ENCODE measurements around the gene LEPROT.

Gene LEPROT

GRCh38 chr1:65471861-65472332, 51.4 kb downstream of the LEPROT start:
- in situ Hi-C loops (cut with HindIII; ENCODE audit: low sequenced_read_pairs): no loop called here

- in situ Hi-C loops (cut with HindIII; ENCODE audit: low sequenced_read_pairs): no loop called here
Measured at GRCh38 chr1:65476327-65476726, 55.9 kb downstream of the LEPROT start.

GRCh38 chr1:65477414-65478378, 57.2 kb downstream of the LEPROT start:
- in situ Hi-C loops (cut with HindIII; ENCODE audit: low sequenced_read_pairs): no loop called here

DNA sequence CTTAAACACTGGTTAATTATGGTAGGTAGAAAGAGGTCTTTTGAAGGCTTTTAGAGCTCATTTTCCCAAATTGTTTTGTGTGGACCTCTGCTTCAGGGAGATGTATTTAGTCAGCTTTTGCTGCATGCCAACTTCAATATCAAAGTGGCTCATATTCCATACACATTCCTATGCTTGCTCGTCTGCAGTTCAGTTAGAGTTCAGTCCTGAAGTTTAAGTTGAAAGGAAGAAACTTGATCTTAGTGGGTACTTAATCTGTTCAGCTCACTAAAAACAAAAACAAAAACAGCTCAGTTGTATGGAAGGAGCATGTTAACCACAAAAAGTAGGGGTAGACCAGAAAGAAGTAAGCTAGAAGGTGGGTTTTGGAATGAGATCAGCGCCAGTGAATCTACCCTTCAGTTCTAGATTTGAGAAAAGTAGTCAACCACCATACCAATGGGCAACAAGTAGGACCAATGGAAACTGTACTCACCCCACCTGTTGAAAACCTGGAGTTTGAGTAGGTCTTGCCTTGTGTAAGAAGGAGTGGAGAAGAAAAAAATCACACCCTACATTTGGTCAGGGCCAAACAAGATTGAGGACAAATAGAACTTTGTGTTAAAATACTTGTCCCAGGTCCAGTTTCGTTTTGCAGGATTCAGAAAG, 58.0 kb downstream of the LEPROT start:
- in situ Hi-C loops (cut with HindIII; ENCODE audit: low sequenced_read_pairs): no loop called here

DNA sequence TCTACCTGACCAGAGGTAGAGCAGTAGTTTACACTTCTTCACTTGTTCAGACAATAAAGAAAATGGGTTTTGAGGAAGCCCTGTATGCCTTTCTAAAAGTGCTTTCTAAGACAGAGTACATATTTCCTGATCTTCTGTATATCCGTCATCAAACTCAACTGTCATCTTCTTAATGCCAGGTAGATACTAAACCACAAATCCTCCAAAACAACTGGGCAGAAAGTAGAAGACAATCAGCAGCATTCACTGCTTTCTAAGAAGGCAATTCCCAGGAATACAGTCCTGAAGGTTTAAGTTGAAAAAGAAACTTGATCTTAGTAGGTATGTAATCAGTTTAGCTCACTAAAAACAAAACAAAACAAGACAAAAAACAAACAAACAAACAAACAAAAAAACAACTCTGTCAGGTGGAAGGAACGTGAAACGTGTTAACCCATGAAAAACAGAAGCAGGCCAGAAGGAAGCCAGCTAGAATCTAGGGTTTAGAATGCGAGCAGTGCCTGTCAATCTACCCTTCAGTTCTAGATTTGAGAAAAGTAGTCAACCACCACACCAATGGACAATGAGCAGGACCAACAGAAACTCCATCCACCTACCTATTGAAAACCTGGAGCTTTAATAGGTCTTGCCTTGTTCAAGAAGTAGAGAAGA, 59.2 kb downstream of the LEPROT start:
- in situ Hi-C loops (cut with HindIII; ENCODE audit: low sequenced_read_pairs): no loop called here

DNA sequence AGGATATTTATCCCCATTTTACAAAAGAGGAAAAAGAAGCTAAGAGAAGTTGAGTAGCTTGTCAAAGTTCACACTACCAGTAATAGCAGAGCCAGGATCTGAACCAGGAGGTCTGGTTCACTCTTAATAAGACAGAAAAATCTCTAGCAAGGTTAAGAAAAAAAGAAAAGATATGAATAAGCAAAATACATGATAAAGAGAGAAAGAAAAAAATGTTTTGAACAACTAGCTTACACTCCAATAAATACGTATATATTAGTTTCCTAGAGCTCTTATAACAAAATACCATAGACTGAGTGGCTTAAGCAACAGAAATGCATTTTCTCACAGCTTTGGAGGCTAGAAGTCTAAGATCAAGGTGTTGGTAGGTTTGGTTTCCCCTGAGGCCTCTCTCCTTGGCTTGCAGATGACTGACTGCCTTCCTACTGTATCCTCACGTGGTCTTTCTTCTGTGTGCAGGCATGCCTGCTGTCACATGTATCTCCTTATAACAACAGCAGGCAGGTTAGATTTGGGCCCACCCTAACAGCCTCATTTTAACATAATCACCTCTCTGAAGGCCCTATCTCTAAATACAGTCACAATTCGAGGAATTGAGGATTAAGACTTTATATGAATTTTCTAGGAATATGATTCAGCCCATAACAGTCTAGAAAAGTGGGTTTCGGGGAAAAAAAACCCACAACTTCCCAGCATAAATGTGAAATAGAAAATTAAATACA, 60.4 kb downstream of the LEPROT start:
- in situ Hi-C loops (cut with HindIII; ENCODE audit: low sequenced_read_pairs): no loop called here

GRCh38 chr1:65483993-65484754, 63.7 kb downstream of the LEPROT start:
- in situ Hi-C loops (cut with HindIII; ENCODE audit: low sequenced_read_pairs): no loop called here

Data from DLD1 (cell line).